ENCODE data around the gene MFN2.
"Not testable (repeated sequence)": the region's sequence is repeated elsewhere in the genome, so short reads cannot be mapped to it uniquely, and the experiment has no call there.

DNA sequence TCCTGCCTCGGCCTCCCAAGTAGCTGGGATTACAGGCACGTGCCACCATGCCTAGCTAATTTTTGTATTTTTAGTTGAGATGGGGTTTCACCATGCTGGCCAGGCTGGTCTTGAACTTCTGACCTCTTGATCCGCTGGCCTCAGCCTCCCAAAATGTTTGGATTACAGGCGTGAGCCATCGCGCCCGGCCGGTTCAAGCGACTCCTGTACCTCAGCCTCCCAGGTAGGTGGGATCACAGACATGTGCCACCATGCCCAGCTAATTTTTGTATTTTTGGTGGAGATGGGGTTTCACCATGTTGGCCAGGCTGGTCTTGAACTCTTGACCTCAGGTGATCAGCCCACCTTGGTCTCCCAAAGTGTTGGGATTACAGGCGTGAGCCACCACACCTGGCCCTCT, 44.5 kb upstream of the MFN2 start:
- TF ChIP-seq POLR2AphosphoS5 (IDR thresholded peaks at IDR 0.05; ENCODE audit: low read depth) = not testable (repeated sequence)
- TF ChIP-seq, protein P1, sequence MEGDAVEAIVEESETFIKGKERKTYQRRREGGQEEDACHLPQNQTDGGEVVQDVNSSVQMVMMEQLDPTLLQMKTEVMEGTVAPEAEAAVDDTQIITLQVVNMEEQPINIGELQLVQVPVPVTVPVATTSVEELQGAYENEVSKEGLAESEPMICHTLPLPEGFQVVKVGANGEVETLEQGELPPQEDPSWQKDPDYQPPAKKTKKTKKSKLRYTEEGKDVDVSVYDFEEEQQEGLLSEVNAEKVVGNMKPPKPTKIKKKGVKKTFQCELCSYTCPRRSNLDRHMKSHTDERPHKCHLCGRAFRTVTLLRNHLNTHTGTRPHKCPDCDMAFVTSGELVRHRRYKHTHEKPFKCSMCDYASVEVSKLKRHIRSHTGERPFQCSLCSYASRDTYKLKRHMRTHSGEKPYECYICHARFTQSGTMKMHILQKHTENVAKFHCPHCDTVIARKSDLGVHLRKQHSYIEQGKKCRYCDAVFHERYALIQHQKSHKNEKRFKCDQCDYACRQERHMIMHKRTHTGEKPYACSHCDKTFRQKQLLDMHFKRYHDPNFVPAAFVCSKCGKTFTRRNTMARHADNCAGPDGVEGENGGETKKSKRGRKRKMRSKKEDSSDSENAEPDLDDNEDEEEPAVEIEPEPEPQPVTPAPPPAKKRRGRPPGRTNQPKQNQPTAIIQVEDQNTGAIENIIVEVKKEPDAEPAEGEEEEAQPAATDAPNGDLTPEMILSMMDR (conservative IDR thresholded peaks at IDR 0.05; ENCODE audit: low read depth in 2 of 2) = not testable (repeated sequence)
- TF ChIP-seq, protein P2, sequence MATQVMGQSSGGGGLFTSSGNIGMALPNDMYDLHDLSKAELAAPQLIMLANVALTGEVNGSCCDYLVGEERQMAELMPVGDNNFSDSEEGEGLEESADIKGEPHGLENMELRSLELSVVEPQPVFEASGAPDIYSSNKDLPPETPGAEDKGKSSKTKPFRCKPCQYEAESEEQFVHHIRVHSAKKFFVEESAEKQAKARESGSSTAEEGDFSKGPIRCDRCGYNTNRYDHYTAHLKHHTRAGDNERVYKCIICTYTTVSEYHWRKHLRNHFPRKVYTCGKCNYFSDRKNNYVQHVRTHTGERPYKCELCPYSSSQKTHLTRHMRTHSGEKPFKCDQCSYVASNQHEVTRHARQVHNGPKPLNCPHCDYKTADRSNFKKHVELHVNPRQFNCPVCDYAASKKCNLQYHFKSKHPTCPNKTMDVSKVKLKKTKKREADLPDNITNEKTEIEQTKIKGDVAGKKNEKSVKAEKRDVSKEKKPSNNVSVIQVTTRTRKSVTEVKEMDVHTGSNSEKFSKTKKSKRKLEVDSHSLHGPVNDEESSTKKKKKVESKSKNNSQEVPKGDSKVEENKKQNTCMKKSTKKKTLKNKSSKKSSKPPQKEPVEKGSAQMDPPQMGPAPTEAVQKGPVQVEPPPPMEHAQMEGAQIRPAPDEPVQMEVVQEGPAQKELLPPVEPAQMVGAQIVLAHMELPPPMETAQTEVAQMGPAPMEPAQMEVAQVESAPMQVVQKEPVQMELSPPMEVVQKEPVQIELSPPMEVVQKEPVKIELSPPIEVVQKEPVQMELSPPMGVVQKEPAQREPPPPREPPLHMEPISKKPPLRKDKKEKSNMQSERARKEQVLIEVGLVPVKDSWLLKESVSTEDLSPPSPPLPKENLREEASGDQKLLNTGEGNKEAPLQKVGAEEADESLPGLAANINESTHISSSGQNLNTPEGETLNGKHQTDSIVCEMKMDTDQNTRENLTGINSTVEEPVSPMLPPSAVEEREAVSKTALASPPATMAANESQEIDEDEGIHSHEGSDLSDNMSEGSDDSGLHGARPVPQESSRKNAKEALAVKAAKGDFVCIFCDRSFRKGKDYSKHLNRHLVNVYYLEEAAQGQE (IDR thresholded peaks at IDR 0.05; ENCODE audit: unreplicated experiment) = not testable (repeated sequence)
